Left ventricle myocardium inferior (tissue), 1 donor: ENCODE data around the gene SYNCRIP. TPM values are rescaled to one million over a fixed set of nuclear protein-coding genes. Genes with fewer than 3 reads are reported as not detected.

Experiments used
- DNase-seq: peaks from one replicate; pipeline ENCODE4 v3.0.0-alpha.2; 2020
- H3K27ac ChIP-seq: fragments of 200-600 bp; replicated peaks from 2 replicates; pipeline ENCODE4 v1.8.0; 2021
- H3K27me3 ChIP-seq: fragments of 200-600 bp; 2 replicates; pipeline ENCODE4 v1.8.0; 2021; ENCODE audit warnings: low read depth
- H3K36me3 ChIP-seq: fragments of 200-600 bp; 2 replicates; pipeline ENCODE4 v1.8.0; 2021
- H3K4me1 ChIP-seq: fragments of 200-600 bp; 2 replicates; pipeline ENCODE4 v1.8.0; 2021
- H3K4me3 ChIP-seq: fragments of 200-600 bp; 2 replicates; pipeline ENCODE4 v1.8.0; 2021; ENCODE audit warnings: mild to moderate bottlenecking, moderate library complexity
- H3K9me3 ChIP-seq: fragments of 200-600 bp; replicated peaks from 2 replicates; pipeline ENCODE4 v1.8.0; 2021
- CTCF ChIP-seq: fragments of 200-600 bp; IDR thresholded peaks from 2 replicates; pipeline ENCODE4 v1.8.0; 2021; ENCODE audit warnings: antibody characterized with exemption, mild to moderate bottlenecking, borderline replicate concordance
- intact Hi-C: fragments of 100-400 bp; cut with micrococcal nuclease; formaldehyde crosslinking; loops from one replicate; pipeline ENCODE4 v1.11.0; 2022
- total RNA-seq: library from RNA; stranded (reverse); fragmentation: NEBNext Ultra II Directional; extraction: Animal tissue kit (Norgen Biotek cat#: 25700); gene quantifications from one replicate; pipeline ENCODE4 v1.2.1, GENCODE V29; 2021
- donor health status: DM: no; HTN: yes; CAD: no; lungs with severe emphysema.

Gene SYNCRIP
- total RNA-seq, 1 donor from 2014 or later, result 61.2 TPM

- Histone ChIP-seq H3K27ac (no peak overlapping the region), H3K4me3 (no peak overlapping the region), H3K9me3 (no peaks in the 10 kb centered on the region), H3K4me1 (no peaks in the 10 kb centered on the region), H3K27me3 (no peaks in the 10 kb centered on the region), H3K36me3 (no peaks in the 10 kb centered on the region)
- no peak for DNase-seq
- intact Hi-C loops, result no loop called here
- no peak for TF ChIP-seq CTCF
These were observed 40.6 kb downstream of the SYNCRIP start for GRCh38 chr6:85602100-85602499.

GRCh38 chr6:85600713-85601313 lies 41.9 kb downstream of the SYNCRIP start:
- Histone ChIP-seq H3K27me3 (no peaks in the 10 kb centered on the region), H3K36me3 (no peaks in the 10 kb centered on the region), H3K9me3 (no peaks in the 10 kb centered on the region), H3K4me1 (no peaks in the 10 kb centered on the region), H3K4me3 (no peak overlapping the region), H3K27ac (no peak overlapping the region)
- no peak for DNase-seq
- TF ChIP-seq CTCF, result no peak
- intact Hi-C loops, result no loop called here

GRCh38 chr6:85594197-85594930 lies 48.3 kb downstream of the SYNCRIP start:
- Histone ChIP-seq H3K9me3 (no peaks in the 10 kb centered on the region), H3K27ac (peak overlapping the region; percentile 99), H3K36me3 (no peaks in the 10 kb centered on the region), H3K4me1 (peaks cover 50% of the 10 kb centered on the region), H3K4me3 (peak overlapping the region; percentile 93), H3K27me3 (no peaks in the 10 kb centered on the region)
- intact Hi-C loops, result no loop called here
- TF ChIP-seq CTCF, result no peak
- DNase-seq, result no peak

DNA sequence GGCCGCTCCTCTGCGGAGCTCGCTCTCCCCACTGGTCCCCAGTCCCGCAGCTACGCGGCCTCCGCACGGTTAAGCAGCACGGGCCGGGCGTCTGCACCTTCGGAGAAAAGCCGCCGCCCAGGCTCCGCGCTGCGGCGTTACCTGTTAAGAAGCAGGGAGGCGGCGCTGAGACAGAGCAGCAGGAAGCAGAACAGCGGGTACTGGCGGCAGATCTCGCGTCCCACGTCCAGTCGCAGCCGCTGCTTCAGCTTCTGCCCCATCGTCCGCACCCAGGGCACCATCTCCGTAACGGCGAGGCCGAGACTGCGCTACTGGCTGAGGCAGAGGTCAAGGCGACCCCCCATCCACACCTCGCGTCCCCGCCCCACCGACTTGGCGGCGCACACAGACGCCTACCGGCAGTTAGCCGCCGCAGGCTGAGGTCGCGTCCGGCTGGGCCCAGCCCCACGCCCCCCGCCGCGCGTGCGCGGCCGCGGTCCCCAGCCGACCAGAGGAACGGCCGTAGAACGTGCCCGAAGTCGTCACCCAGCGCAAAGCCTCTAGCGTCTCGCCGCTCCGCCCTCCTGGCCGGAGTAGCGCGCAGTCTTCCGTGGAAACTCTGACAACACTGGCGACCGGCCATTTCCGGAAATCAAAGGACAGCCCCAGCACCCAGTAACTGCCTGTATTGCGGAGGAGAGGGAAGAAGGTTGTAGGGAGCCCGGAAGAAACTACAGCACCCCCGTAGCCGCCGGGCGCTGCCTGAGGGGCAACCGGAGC lies 49.1 kb downstream of the SYNCRIP start, which contains the start of gene SNX14:
Gene SNX14, minus strand, starts transcription at position 421 of the 759 bp plus-strand sequence. Its CDS starts 140 bp downstream, at position 281.
- no peaks in the 10 kb centered on the region for H3K9me3 ChIP-seq
- DNase-seq, result peak; percentile 97
- peaks cover 53% of the 10 kb centered on the region for H3K4me1 ChIP-seq
- H3K4me3 ChIP-seq, result peak within 1 kb of the TSS; percentile 93
- intact Hi-C loops, result no loop called here
- TF ChIP-seq CTCF, result peak; percentile 39
- no peaks in the 10 kb centered on the region for H3K36me3 ChIP-seq
- H3K27me3 ChIP-seq, result no peaks in the 10 kb centered on the region
- H3K27ac ChIP-seq, result peak within 1 kb of the TSS; percentile 99

DNA sequence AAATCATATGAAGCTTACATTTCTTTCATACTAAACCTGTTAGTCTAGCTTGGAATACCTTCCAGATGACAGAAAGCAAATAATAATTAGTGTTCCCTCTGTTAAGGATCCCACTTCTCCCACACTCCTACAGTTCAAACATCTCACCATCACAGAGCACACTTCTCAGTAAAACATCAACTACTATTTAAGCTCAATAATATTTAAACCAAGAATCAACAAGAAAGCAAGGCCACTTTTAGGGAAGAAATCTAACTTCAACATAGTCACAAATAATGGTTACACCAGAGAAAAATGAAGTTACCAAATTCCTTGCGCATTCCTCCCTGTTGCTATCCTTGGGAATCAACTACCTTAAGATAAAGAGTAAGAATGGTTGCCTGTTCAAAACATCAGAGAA lies 50.7 kb downstream of the SYNCRIP start:
- intact Hi-C loops, result no loop called here
- H3K4me1 ChIP-seq, result peaks cover 53% of the 10 kb centered on the region
- no peak for DNase-seq
- no peak for TF ChIP-seq CTCF
- no peak overlapping the region for H3K27ac ChIP-seq
- peak overlapping the region; percentile 93 for H3K4me3 ChIP-seq
- no peaks in the 10 kb centered on the region for H3K9me3 ChIP-seq
- H3K27me3 ChIP-seq, result no peaks in the 10 kb centered on the region
- H3K36me3 ChIP-seq, result no peaks in the 10 kb centered on the region
